Measurements from ENCODE around the gene SIGLEC5.

SIGLEC5 gene

GRCh38 chr19:51587264-51588191 is 42.7 kb downstream of the SIGLEC5 start:
- no peak for DNase-seq

DNA sequence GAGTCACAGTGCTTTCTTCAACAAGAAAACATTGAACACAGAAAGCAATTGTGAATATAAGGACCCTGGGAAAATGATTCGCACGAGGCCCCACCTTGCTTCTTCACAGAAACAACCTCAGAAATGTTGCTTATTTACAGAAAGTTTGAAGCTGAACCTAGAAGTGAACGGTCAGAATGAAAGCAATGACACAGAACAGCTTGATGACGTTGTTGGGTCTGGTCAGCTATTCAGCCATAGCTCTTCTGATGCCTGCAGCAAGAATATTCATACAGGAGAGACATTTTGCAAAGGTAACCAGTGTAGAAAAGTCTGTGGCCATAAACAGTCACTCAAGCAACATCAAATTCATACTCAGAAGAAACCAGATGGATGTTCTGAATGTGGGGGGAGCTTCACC is 43.4 kb downstream of the SIGLEC5 start:
- no peak for DNase-seq

DNA sequence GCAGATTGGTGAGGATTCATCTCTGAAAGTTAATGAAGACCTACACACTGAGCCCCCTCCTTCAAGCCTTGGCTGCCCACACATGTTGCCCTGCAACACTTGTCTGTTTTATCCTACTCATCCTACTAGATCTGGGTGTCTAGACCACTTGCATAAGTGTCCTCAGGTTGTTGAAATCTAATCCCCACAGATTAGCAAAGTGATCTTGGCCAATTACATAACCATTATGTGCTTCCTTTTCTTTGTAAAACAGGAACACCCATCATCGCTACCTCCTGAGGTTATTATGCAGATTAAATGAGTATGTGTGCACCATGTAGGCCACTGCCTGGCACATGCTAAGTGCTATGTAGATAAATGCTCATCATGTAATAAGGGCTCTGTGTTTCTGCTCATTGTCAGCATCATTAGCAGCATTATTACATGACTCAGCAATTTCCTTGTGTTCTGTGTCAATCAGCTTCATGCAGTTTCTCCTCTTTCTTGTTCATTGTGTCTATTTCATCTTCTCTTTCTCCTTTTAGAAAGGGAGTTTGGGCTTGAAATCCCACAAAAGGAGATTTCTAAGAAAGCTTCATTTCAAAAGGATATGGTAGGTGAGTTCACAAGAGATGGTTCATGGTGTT is 44.0 kb downstream of the SIGLEC5 start:
- DNase-seq, result no peak

DNA sequence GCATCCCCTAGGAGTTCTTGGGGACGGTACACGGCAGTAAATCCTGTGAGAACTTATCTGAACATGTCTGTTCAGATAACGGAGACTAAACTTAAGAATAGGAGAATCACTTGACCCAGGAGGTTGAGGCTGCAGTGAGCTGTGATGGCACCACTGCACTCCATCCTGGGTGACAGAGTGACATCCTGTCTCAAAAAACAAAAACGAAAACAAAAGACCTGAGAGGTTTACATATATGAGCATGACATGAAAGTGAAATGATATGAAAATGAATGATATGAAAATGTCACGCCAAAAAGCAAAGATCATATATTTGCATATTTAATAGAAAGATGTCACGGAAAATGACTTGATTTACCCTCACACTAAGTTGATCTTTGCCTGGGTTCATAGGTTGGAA is 53.4 kb downstream of the SIGLEC5 start:
- DNase-seq, result no peak

- DNase-seq, result no peak
Observed at GRCh38 chr19:51573331-51573730, 56.9 kb downstream of the SIGLEC5 start.

DNA sequence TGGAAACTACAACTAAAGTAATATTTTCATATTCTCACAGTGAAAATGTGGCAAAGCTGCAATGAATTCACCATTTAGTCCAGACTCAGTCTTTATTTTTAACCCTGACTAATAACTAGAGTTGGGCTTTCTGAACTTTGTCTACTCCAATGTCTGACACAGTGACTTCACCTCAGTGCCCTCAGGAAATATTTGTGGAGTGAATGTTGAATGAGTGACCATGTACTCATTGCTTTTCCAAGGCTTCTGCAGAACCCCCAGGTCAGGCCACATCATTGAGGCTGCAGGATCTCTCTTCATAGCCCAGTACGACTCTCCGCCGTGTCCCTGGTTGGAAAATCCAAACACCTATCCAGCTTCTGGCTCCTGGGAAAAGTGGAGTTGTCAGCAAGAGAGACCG is 57.3 kb downstream of the SIGLEC5 start:
- no peak for DNase-seq

DNA sequence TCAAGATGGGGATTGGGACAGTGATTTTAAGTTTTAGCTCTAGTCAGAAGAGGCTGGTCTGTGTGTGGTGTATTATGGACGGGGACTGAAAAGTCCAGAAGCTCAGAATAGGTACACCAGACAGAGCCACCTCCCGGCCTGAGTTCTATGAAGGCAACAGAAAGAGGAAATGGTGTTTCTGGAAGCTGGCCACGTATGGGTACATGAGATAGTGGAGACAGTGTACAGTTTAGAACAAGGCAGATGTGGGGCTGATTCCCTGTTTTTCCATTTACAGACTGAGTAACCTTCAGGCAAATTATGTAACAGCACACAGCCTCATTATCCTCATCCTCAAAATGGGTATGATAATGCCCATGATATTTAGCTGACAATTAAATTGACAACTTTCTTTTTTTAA is 57.8 kb downstream of the SIGLEC5 start:
- DNase-seq, result no peak

GRCh38 chr19:51571599-51571998 is 58.6 kb downstream of the SIGLEC5 start:
- no peak for DNase-seq

- DNase-seq, result peak; percentile 85
Observed at GRCh38 chr19:51570962-51571575, 59.1 kb downstream of the SIGLEC5 start, which contains the start of gene ZNF175. ZNF175 (plus strand) TSS chr19:51571283; CDS start chr19:51573330, 2,047 bp downstream.

DNA sequence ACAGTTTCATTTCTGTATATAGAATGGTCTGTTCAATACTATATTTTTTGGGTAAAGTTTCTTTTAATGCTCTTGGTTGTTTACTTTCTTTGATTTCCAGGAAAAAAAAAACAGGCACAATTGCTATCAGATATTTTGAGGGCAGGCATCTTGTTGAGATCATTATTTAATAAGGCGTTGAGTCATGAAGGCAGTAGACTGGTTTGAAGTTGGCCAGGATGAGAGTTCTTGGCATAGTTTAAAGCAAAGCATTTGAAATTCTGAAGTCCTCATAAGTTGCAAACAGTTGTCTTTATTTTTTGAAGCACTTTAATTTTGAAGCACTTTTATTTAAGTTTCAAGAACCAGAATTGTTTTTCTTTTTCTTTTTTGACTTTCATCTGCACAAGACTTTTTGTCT is 61.7 kb downstream of the SIGLEC5 start:
- DNase-seq, result no peak

DNA sequence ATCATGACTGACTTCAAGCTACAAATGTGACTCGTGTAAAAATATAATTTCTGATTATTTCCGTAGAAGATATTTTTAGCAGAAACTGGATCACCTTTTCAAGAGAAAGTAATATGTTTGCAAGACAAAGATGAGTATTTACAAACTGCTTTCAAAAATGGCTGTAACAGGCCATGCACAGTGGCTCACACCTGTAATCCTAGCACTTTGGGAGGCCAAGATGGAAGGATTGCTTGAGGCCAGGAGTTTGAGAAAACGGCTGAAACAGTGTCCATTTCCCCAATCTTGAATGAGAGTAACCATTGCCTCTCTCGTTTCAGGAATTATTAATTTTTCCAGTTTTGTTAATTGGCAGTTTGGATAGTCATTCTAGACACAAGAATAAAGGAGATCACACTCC is 62.6 kb downstream of the SIGLEC5 start:
- no peak for DNase-seq

DNA sequence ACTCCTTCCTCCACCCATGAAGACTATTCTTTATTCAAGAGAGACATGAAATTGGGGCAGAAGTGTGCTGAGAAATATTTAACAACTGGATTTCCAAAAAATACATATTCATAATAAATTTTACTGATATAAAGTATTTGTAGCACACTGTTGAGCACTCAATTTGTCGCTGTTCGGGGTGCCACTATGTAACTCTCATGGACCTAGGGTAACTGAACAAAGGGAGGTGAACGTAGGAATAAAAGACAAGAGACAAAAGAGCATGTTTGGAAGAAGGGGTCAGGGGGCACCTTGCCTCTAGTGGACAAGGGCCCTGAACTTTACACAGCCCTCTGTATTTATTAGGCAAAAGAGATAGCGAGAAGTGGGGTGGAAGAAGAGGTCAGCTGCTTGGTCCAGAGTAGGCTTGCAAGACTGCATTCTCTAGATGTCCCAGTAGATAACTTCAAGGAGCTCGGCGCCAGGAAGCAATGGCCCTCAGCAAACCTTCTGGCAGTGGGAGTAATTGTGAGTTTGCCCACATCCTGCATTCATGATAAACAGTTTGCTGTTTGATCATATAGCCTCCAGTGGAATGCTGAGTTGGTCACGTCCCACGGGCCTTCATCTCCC is 63.6 kb downstream of the SIGLEC5 start:
- no peak for DNase-seq

GRCh38 chr19:51565583-51565982 is 64.6 kb downstream of the SIGLEC5 start:
- DNase-seq, result no peak

DNA sequence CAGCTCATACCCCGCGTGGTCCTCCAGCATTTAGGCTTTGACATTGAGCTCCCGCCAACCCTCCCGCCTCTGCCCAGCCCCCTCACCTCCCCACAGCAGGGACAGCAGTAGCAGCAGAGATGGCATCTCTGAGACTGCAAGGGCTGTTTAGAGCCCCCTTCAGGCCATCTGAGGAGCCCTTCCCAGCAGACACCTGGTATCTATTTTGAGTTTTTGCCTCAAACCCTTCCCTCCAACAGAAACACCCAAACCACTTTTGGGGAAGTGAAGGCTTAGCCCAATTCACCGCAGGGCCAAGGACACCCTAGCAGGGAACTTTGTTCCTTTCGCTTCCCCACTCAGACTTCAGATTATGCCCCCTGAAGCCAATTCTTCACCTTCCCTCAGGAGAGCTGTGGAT is 65.4 kb downstream of the SIGLEC5 start:
- no peak for DNase-seq
